KMS-11 (cell line): Measurements from ENCODE around the gene TOX2.

Source experiments
- H2AFZ ChIP-seq: fragments of 200-600 bp; sonication (generic); 2 replicates; pipeline ENCODE4 v1.6.1; 2016; ENCODE audit warnings: antibody characterized with exemption, mixed run types, low read depth
- H3K27ac ChIP-seq: fragments of 200-600 bp; sonication (generic); 2 replicates; pipeline ENCODE4 v1.6.1; 2016; ENCODE audit warnings: mild to moderate bottlenecking, mixed run types
- H3K27me3 ChIP-seq: fragments of 200-600 bp; sonication (generic); 2 replicates; pipeline ENCODE4 v1.6.1; 2017; ENCODE audit warnings: mild to moderate bottlenecking, low read depth, mixed run types, moderate library complexity; ENCODE audit not compliant: insufficient read depth
- H3K36me3 ChIP-seq: fragments of 200-600 bp; sonication (generic); 2 replicates; pipeline ENCODE4 v1.6.1; 2017; ENCODE audit warnings: mild to moderate bottlenecking, mixed run types; ENCODE audit not compliant: insufficient read depth
- H3K4me1 ChIP-seq: fragments of 200-600 bp; sonication (generic); 2 replicates; pipeline ENCODE4 v1.6.1; 2016; ENCODE audit warnings: mild to moderate bottlenecking, low read depth, mixed run types; ENCODE audit not compliant: poor library complexity, severe bottlenecking
- H3K4me2 ChIP-seq: fragments of 200-600 bp; sonication (generic); 2 replicates; pipeline ENCODE4 v1.7.0; 2016; ENCODE audit warnings: mild to moderate bottlenecking, mixed run types
- H3K4me3 ChIP-seq: fragments of 200-600 bp; sonication (generic); IDR thresholded peaks from 2 replicates; pipeline ENCODE4 v1.6.1; 2017; ENCODE audit warnings: low read depth, low read length, mixed read lengths; ENCODE audit not compliant: insufficient read depth
- H3K79me2 ChIP-seq: fragments of 200-600 bp; sonication (generic); 2 replicates; pipeline ENCODE4 v1.6.1; 2016; ENCODE audit warnings: low read depth, mixed run types; ENCODE audit not compliant: insufficient read depth
- H3K9ac ChIP-seq: fragments of 200-600 bp; sonication (generic); 2 replicates; pipeline ENCODE4 v1.6.1; 2016; ENCODE audit warnings: mild to moderate bottlenecking, mixed run types
- H4K20me1 ChIP-seq: fragments of 200-600 bp; sonication (generic); 2 replicates; pipeline ENCODE4 v1.6.1; 2016; ENCODE audit warnings: mild to moderate bottlenecking, mixed run types; ENCODE audit not compliant: insufficient read depth
- TF ChIP-seq, protein P1 (sequence below): fragments of 200-600 bp; sonication (generic); conservative IDR thresholded peaks from 2 replicates; pipeline ENCODE4 v1.6.1; 2017; ENCODE audit warnings: low read depth, mild to moderate bottlenecking, antibody characterized with exemption, low read length, moderate library complexity, mixed read lengths

The TOX2 gene

GRCh38 chr20:43940518-43941225 is 26.0 kb downstream of the TOX2 start:
- Histone ChIP-seq H2AFZ (no peak overlapping the region), H3K79me2 (peaks cover 93% of the 10 kb centered on the region), H3K4me3 (no peak overlapping the region), H4K20me1 (no peaks in the 10 kb centered on the region), H3K36me3 (no peaks in the 10 kb centered on the region), H3K4me2 (peak overlapping the region; percentile 64; the same call in 1 of the 2 replicates), H3K27ac (peak overlapping the region; percentile 95), H3K27me3 (no peaks in the 10 kb centered on the region), H3K4me1 (peaks cover 100% of the 10 kb centered on the region), H3K9ac (no peak overlapping the region; the same call in 1 of the 2 replicates)
- TF ChIP-seq, protein P1, sequence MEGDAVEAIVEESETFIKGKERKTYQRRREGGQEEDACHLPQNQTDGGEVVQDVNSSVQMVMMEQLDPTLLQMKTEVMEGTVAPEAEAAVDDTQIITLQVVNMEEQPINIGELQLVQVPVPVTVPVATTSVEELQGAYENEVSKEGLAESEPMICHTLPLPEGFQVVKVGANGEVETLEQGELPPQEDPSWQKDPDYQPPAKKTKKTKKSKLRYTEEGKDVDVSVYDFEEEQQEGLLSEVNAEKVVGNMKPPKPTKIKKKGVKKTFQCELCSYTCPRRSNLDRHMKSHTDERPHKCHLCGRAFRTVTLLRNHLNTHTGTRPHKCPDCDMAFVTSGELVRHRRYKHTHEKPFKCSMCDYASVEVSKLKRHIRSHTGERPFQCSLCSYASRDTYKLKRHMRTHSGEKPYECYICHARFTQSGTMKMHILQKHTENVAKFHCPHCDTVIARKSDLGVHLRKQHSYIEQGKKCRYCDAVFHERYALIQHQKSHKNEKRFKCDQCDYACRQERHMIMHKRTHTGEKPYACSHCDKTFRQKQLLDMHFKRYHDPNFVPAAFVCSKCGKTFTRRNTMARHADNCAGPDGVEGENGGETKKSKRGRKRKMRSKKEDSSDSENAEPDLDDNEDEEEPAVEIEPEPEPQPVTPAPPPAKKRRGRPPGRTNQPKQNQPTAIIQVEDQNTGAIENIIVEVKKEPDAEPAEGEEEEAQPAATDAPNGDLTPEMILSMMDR, result no peak

- TF ChIP-seq, protein P1, result no peak
- H4K20me1 ChIP-seq, result no peaks in the 10 kb centered on the region
- peaks cover 100% of the 10 kb centered on the region for H3K4me1 ChIP-seq
- H3K79me2 ChIP-seq, result peaks cover 95% of the 10 kb centered on the region
- H3K4me3 ChIP-seq, result peak overlapping the region; percentile 18
- H3K36me3 ChIP-seq, result no peaks in the 10 kb centered on the region
- H3K27me3 ChIP-seq, result no peaks in the 10 kb centered on the region
- H3K4me2 ChIP-seq, result peak overlapping the region; percentile 64
- no peak overlapping the region for H2AFZ ChIP-seq
- H3K27ac ChIP-seq, result peak overlapping the region; percentile 95
- H3K9ac ChIP-seq, result peak overlapping the region; percentile 74; the same call in 1 of the 2 replicates
Measured at GRCh38 chr20:43941476-43942200, 27.0 kb downstream of the TOX2 start.

DNA sequence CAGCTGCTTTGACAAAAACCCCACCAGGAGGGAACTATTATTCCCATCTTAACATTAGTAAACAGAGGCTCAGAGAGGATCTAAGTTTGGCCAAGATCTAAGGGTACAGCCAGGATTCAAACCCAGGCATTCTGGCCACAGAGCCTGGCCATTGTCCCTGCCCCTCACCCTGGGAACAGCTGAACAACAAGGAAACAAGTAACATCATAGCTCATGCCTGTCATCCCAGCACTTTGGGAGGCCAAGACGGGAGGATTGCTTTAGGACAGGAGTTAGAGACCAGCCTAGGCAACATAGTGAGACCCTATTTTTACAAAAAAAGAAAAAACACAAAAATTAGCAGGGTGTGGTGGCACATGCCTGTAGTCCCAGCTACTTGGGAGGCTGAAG is 27.5 kb downstream of the TOX2 start:
- Histone ChIP-seq H3K4me2 (peak overlapping the region; percentile 64), H3K27ac (peak overlapping the region; percentile 95), H3K36me3 (no peaks in the 10 kb centered on the region), H3K79me2 (peaks cover 95% of the 10 kb centered on the region), H4K20me1 (no peaks in the 10 kb centered on the region), H3K9ac (peak overlapping the region; percentile 74), H3K27me3 (no peaks in the 10 kb centered on the region), H3K4me1 (peaks cover 100% of the 10 kb centered on the region), H2AFZ (no peak overlapping the region), H3K4me3 (peak overlapping the region; percentile 18)
- TF ChIP-seq, protein P1, result no peak

- Histone ChIP-seq H3K79me2 (peaks cover 97% of the 10 kb centered on the region), H3K9ac (peak overlapping the region; percentile 74), H3K4me3 (peak overlapping the region; percentile 18), H3K36me3 (no peaks in the 10 kb centered on the region), H3K4me2 (peak overlapping the region; percentile 64), H2AFZ (no peak overlapping the region), H3K4me1 (peaks cover 100% of the 10 kb centered on the region), H3K27ac (peak overlapping the region; percentile 95), H3K27me3 (no peaks in the 10 kb centered on the region), H4K20me1 (no peaks in the 10 kb centered on the region)
- TF ChIP-seq, protein P1, result no peak
Measured at GRCh38 chr20:43942667-43943285, 28.1 kb downstream of the TOX2 start.
